ENCODE results near the gene CBFA2T2. TPM values are rescaled to one million over a fixed set of nuclear protein-coding genes. Genes with fewer than 3 reads are reported as not detected.
"Not testable (repeated sequence)": the region's sequence is repeated elsewhere in the genome, so short reads cannot be mapped to it uniquely, and the experiment has no call there.

Gene CBFA2T2
- total RNA-seq, 1 experiment from 2014 or later: 13.1 TPM

DNA sequence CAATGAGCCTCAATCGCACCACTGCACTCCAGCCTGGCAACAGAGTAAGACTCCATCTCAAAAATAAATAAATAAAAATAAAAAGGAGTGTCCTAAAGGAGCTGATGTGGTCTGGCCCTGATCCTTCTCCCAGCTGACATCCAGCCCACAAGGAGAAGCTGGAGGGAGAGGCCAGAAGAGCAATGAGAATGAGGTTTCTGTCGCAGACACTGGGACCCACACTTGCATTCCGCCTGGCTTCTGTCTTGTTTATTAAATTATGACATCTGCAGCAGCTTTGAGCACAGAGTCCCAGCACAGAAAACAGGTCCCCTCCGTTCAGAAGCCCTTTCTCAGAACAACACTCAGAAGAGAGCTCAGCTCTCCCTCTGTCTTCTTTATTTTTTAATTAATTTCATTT lies 206.6 kb downstream of the CBFA2T2 start:
- no peaks in the 10 kb centered on the region for H3K27me3 ChIP-seq (replicated peaks; ENCODE audit: insufficient read depth, low read depth, low read length, poor library complexity)
- POLR2A ChIA-PET (ENCODE audit: low non-redundant PET): no interaction called here
- no peak overlapping the region for H3K27ac ChIP-seq (ENCODE audit: low read depth, low read length, poor library complexity, severe bottlenecking)
- H3K4me1 ChIP-seq (ENCODE audit: insufficient read depth, low read length, poor library complexity, severe bottlenecking): no peaks in the 10 kb centered on the region
- CTCF ChIA-PET: no interaction called here
- no peaks in the 10 kb centered on the region for H3K36me3 ChIP-seq (ENCODE audit: insufficient read depth, low read length, poor library complexity, severe bottlenecking)
- no peak for TF ChIP-seq EZH2 (IDR thresholded peaks at IDR 0.05; ENCODE audit: borderline replicate concordance, low read depth, low read length, poor library complexity, severe bottlenecking)
- TF ChIP-seq, protein P1, sequence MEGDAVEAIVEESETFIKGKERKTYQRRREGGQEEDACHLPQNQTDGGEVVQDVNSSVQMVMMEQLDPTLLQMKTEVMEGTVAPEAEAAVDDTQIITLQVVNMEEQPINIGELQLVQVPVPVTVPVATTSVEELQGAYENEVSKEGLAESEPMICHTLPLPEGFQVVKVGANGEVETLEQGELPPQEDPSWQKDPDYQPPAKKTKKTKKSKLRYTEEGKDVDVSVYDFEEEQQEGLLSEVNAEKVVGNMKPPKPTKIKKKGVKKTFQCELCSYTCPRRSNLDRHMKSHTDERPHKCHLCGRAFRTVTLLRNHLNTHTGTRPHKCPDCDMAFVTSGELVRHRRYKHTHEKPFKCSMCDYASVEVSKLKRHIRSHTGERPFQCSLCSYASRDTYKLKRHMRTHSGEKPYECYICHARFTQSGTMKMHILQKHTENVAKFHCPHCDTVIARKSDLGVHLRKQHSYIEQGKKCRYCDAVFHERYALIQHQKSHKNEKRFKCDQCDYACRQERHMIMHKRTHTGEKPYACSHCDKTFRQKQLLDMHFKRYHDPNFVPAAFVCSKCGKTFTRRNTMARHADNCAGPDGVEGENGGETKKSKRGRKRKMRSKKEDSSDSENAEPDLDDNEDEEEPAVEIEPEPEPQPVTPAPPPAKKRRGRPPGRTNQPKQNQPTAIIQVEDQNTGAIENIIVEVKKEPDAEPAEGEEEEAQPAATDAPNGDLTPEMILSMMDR (conservative IDR thresholded peaks at IDR 0.05; ENCODE audit: low read depth, low read length): no peak
- no TSS peak for BruUV-seq (replicated peaks)
- no peak for DNase-seq (ENCODE audit: low spot score)
- intact Hi-C loops (cut with micrococcal nuclease; ENCODE audit: unreplicated experiment): no loop called here
- no peak overlapping the region for H3K4me3 ChIP-seq (ENCODE audit: low read depth, low read length, poor library complexity, severe bottlenecking)
- no peaks in the 10 kb centered on the region for H3K9me3 ChIP-seq (ENCODE audit: low read depth, low read length, poor library complexity, severe bottlenecking)

DNA sequence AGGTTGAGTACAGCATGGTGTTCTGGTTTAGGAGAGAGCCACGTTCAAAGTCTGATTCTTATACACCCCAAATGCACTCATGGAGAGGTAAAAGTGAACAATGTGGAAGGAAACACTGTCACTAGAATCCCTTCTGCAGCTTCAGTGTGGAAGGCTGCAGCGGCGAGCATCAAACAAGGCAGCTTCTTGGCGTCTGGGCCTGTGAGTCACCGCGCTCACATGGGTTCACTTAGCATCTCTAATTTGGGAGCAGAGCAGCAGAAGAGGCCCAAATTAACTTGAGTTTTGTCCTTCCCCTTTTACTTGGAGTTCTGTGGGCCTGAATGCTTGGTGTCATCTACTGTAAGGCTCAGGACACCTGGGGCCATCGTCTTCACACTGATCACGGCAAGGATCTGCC lies 207.2 kb downstream of the CBFA2T2 start:
- Histone ChIP-seq H3K9me3 (ENCODE audit: low read depth, low read length, poor library complexity, severe bottlenecking) (no peaks in the 10 kb centered on the region), H3K27me3 (replicated peaks; ENCODE audit: insufficient read depth, low read depth, low read length, poor library complexity) (no peaks in the 10 kb centered on the region), H3K4me1 (ENCODE audit: insufficient read depth, low read length, poor library complexity, severe bottlenecking) (no peaks in the 10 kb centered on the region), H3K36me3 (ENCODE audit: insufficient read depth, low read length, poor library complexity, severe bottlenecking) (no peaks in the 10 kb centered on the region), H3K27ac (ENCODE audit: low read depth, low read length, poor library complexity, severe bottlenecking) (no peak overlapping the region), H3K4me3 (ENCODE audit: low read depth, low read length, poor library complexity, severe bottlenecking) (no peak overlapping the region)
- no TSS peak for BruUV-seq (replicated peaks)
- CTCF ChIA-PET: no interaction called here
- TF ChIP-seq, protein P1 (conservative IDR thresholded peaks at IDR 0.05; ENCODE audit: low read depth, low read length): no peak
- TF ChIP-seq EZH2 (IDR thresholded peaks at IDR 0.05; ENCODE audit: borderline replicate concordance, low read depth, low read length, poor library complexity, severe bottlenecking): no peak
- DNase-seq (ENCODE audit: low spot score): no peak
- intact Hi-C loops (cut with micrococcal nuclease; ENCODE audit: unreplicated experiment): no loop called here
- POLR2A ChIA-PET (ENCODE audit: low non-redundant PET): no interaction called here

DNA sequence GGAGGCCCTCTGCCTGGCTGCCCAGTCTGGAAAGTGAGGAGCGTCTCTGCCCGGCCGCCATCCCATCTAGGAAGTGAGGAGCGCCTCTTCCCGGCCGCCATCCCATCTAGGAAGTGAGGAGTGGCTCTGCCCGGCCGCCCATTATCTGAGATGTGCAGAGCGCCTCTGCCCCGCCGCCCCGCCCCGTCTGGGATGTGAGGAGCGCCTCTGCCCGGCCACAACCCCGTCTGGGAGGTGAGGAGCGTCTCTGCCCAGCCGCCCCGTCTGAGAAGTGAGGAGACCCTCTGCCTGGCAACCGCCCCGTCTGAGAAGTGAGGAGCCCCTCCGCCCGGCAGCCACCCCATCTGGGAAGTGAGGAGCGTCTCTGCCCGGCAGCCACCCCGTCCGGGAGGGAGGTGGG lies 209.1 kb downstream of the CBFA2T2 start:
- H3K36me3 ChIP-seq (ENCODE audit: insufficient read depth, low read length, poor library complexity, severe bottlenecking); CTCF ChIA-PET; H3K9me3 ChIP-seq (ENCODE audit: low read depth, low read length, poor library complexity, severe bottlenecking): not testable (repeated sequence)

More for the DNA sequence above, 209.1 kb downstream of the CBFA2T2 start:
- intact Hi-C loops (cut with micrococcal nuclease; ENCODE audit: unreplicated experiment); BruUV-seq (replicated peaks); H3K27me3 ChIP-seq (replicated peaks; ENCODE audit: insufficient read depth, low read depth, low read length, poor library complexity); DNase-seq (ENCODE audit: low spot score); H3K4me3 ChIP-seq (ENCODE audit: low read depth, low read length, poor library complexity, severe bottlenecking); POLR2A ChIA-PET (ENCODE audit: low non-redundant PET); H3K27ac ChIP-seq (ENCODE audit: low read depth, low read length, poor library complexity, severe bottlenecking); H3K4me1 ChIP-seq (ENCODE audit: insufficient read depth, low read length, poor library complexity, severe bottlenecking): not testable (repeated sequence)

Other genes with a start within 250 kb of the CBFA2T2 start
- not detected in 2 replicates for gene BPIFB1, start 206.9 kb upstream of the CBFA2T2 start, total RNA-seq (2021)
- 52.7 and 62.1 TPM in 2 replicates for gene CDK5RAP1, start 88.6 kb upstream of the CBFA2T2 start, total RNA-seq (2021)
- gene SNTA1, start 46.3 kb upstream of the CBFA2T2 start, total RNA-seq (2021): 4.4 and 7.5 TPM in 2 replicates
- 0.13 and 0.22 TPM in 2 replicates for gene C20orf144, start 172.2 kb downstream of the CBFA2T2 start, total RNA-seq (2021)
- 0.39 and 0.47 TPM in 2 replicates for gene ACTL10, start 176.8 kb downstream of the CBFA2T2 start, total RNA-seq (2021)
- gene NECAB3, start 184.3 kb downstream of the CBFA2T2 start, total RNA-seq (2021): 83.1 and 100 TPM in 2 replicates
- 86.0 and 87.0 TPM in 2 replicates for gene E2F1, start 196.3 kb downstream of the CBFA2T2 start, total RNA-seq (2021)
- 7.5 and 9.7 TPM in 2 replicates for gene PXMP4, start 230.2 kb downstream of the CBFA2T2 start, total RNA-seq (2021)
- 4.7 and 5.0 TPM in 2 replicates for gene ZNF341, start 241.9 kb downstream of the CBFA2T2 start, total RNA-seq (2021)

Measured in A673 (cell line).